HG02588 (cell line): Measurements from ENCODE around the gene ARHGEF4.

Experiments used
- ATAC-seq: cut with Tn5 transposase; IDR thresholded peaks from one replicate; pipeline ENCODE4 v1.9.1; 2021; ENCODE audit warnings: mild to moderate bottlenecking, moderate library complexity; ENCODE audit not compliant: unreplicated experiment

The ARHGEF4 gene

GRCh38 chr2:130834931-130835765 lies 1.6 kb upstream of the ARHGEF4 start:
- ATAC-seq, result no peak

- no peak for ATAC-seq
Measured at GRCh38 chr2:130835766-130836015, 1.0 kb upstream of the ARHGEF4 start.

GRCh38 chr2:130837175-130837810 lies 579 bp downstream of the ARHGEF4 start:
- ATAC-seq, result no peak

- ATAC-seq, result no peak
Measured at GRCh38 chr2:130837811-130838565, 1.3 kb downstream of the ARHGEF4 start.

- no peak for ATAC-seq
Measured at GRCh38 chr2:130839011-130839780, 2.5 kb downstream of the ARHGEF4 start.

- no peak for ATAC-seq
Measured at GRCh38 chr2:130840506-130840905, 3.8 kb downstream of the ARHGEF4 start.

GRCh38 chr2:130841741-130842365 lies 5.1 kb downstream of the ARHGEF4 start:
- ATAC-seq, result no peak

- no peak for ATAC-seq
Measured at GRCh38 chr2:130842770-130843169, 6.1 kb downstream of the ARHGEF4 start.

- no peak for ATAC-seq
Measured at GRCh38 chr2:130843321-130843985, 6.7 kb downstream of the ARHGEF4 start.

- no peak for ATAC-seq
Measured at GRCh38 chr2:130844161-130844560, 7.4 kb downstream of the ARHGEF4 start.

- ATAC-seq, result no peak
Measured at GRCh38 chr2:130845505-130846085, 8.9 kb downstream of the ARHGEF4 start.

- ATAC-seq, result no peak
Measured at GRCh38 chr2:130846233-130846632, 9.5 kb downstream of the ARHGEF4 start.

- ATAC-seq, result no peak
Measured at GRCh38 chr2:130846686-130847375, 10.1 kb downstream of the ARHGEF4 start.

GRCh38 chr2:130847776-130848525 lies 11.2 kb downstream of the ARHGEF4 start:
- ATAC-seq, result no peak

GRCh38 chr2:130848526-130849210 lies 12.0 kb downstream of the ARHGEF4 start:
- no peak for ATAC-seq

- ATAC-seq, result no peak
Measured at GRCh38 chr2:130849896-130850787, 13.4 kb downstream of the ARHGEF4 start.
